ENCODE results near the gene MORF4L1. TPM values are rescaled to one million over a fixed set of nuclear protein-coding genes. Genes with fewer than 3 reads are reported as not detected.
A peak's percentile ranks its signal among the peaks of the same experiment; 100 is the strongest.
"Not testable (repeated sequence)": the region's sequence is repeated elsewhere in the genome, so short reads cannot be mapped to it uniquely, and the experiment has no call there.

The MORF4L1 gene
- total RNA-seq, 2 donors from 2014 or later, result 242 to 244 TPM

- Mint-ChIP-seq H3K27me3 (no peaks in the 10 kb centered on the region), H3K27ac (peak overlapping the region; percentile 98), H3K4me3 (peak overlapping the region; percentile 89), H3K36me3 (ENCODE audit: low read depth) (peaks cover 63% of the 10 kb centered on the region), H3K4me1 (peaks cover 31% of the 10 kb centered on the region), H3K9me3 (no peaks in the 10 kb centered on the region)
- no peak for ATAC-seq (replicated peaks)
Measured at GRCh38 chr15:78873793-78874765, 1.4 kb downstream of the MORF4L1 start.

- H3K4me1 Mint-ChIP-seq, result peaks cover 38% of the 10 kb centered on the region
- H3K36me3 Mint-ChIP-seq (ENCODE audit: low read depth), result peaks cover 76% of the 10 kb centered on the region
- no peaks in the 10 kb centered on the region for H3K27me3 Mint-ChIP-seq
- peak overlapping the region; percentile 89 for H3K4me3 Mint-ChIP-seq
- H3K27ac Mint-ChIP-seq, result peak overlapping the region; percentile 98
- no peak for ATAC-seq (replicated peaks)
- H3K9me3 Mint-ChIP-seq, result no peaks in the 10 kb centered on the region
Measured at GRCh38 chr15:78875107-78875914, 2.6 kb downstream of the MORF4L1 start.

DNA sequence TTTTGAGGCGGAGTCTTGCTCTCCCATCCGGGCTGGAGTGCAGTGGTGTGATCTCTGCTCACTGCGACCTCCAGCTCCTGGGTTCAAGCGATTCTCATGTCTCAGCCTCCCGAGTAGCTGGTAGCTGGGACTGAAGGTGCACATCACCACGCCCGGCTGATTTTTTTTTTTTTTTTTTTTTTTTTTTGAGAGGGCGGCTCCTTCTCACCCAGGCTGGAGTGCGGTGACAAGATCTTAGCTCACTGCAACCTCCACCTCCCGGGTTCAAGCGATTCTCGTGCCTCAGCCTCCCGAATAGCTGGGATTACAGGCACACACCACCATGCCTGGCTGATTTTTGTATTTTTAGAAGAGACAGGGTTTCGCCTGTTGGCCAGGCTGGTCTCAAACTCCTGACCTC lies 4.3 kb downstream of the MORF4L1 start:
- H3K4me1 Mint-ChIP-seq, result peaks cover 33% of the 10 kb centered on the region
- ATAC-seq (replicated peaks); H3K27ac Mint-ChIP-seq; H3K9me3 Mint-ChIP-seq; H3K27me3 Mint-ChIP-seq: not testable (repeated sequence)
- peaks cover 92% of the 10 kb centered on the region for H3K36me3 Mint-ChIP-seq (ENCODE audit: low read depth)
- peak overlapping the region; percentile 89 for H3K4me3 Mint-ChIP-seq

DNA sequence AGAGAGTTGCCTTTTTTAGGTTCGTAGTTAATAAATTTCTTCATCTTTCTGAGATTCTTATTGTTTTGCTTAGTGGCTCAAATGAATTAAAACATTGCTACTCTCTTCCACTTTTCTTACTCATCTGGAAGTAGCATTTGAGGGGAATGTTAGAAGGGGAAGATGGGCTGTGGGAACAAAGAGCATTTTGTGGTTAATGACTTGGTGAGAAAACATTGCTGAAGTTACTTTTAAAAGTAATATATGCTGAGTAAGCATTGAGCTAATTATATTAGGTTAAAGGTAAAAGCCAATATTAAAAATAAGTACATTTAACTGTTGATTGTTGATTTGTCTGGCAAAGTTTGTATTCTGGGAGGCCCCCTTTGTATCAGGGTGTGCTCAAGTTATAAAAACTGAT lies 5.7 kb downstream of the MORF4L1 start:
- Mint-ChIP-seq H3K27ac (no peak overlapping the region), H3K27me3 (no peaks in the 10 kb centered on the region), H3K4me3 (peak overlapping the region; percentile 89), H3K36me3 (ENCODE audit: low read depth) (peaks cover 97% of the 10 kb centered on the region), H3K4me1 (peaks cover 38% of the 10 kb centered on the region), H3K9me3 (no peaks in the 10 kb centered on the region)
- no peak for ATAC-seq (replicated peaks)

- Mint-ChIP-seq H3K4me1 (peaks cover 38% of the 10 kb centered on the region), H3K27ac (peak overlapping the region; percentile 30), H3K27me3 (no peaks in the 10 kb centered on the region), H3K36me3 (ENCODE audit: low read depth) (peaks cover 97% of the 10 kb centered on the region), H3K9me3 (no peaks in the 10 kb centered on the region), H3K4me3 (peak overlapping the region; percentile 89)
- ATAC-seq (replicated peaks), result peak; percentile 49
Measured at GRCh38 chr15:78879517-78880241, 7.0 kb downstream of the MORF4L1 start.

- Mint-ChIP-seq H3K27ac (peak overlapping the region; percentile 30), H3K36me3 (ENCODE audit: low read depth) (peaks cover 97% of the 10 kb centered on the region), H3K9me3 (no peaks in the 10 kb centered on the region), H3K4me1 (peaks cover 33% of the 10 kb centered on the region), H3K4me3 (peak overlapping the region; percentile 89), H3K27me3 (no peaks in the 10 kb centered on the region)
- ATAC-seq (replicated peaks), result peak; percentile 68
Measured at GRCh38 chr15:78880242-78880533, 7.5 kb downstream of the MORF4L1 start.

DNA sequence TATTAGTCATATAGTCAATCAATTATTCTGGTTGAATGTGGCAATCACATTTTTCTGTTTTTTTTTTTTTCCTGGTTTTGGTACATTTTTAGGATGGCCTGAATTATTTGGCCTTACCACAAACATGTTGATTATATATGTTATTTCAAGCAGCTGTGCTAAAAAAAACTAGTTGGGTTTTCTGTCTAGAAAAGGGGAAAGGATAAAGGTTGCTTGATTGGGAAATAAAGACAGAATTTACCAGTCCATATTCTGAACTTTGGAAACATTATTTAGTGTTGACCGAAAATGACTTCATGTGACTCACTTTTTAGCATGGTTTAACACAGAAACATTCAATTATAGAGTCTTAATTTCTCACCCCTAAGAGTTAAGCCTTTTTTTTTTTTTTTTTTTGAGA lies 8.1 kb downstream of the MORF4L1 start:
- Mint-ChIP-seq H3K27ac (no peak overlapping the region), H3K4me3 (peak overlapping the region; percentile 89), H3K27me3 (no peaks in the 10 kb centered on the region), H3K4me1 (peaks cover 27% of the 10 kb centered on the region), H3K9me3 (no peaks in the 10 kb centered on the region), H3K36me3 (ENCODE audit: low read depth) (peaks cover 97% of the 10 kb centered on the region)
- ATAC-seq (replicated peaks), result no peak

GRCh38 chr15:78881681-78882080 lies 9.0 kb downstream of the MORF4L1 start:
- ATAC-seq (replicated peaks), result no peak
- peaks cover 25% of the 10 kb centered on the region for H3K4me1 Mint-ChIP-seq
- H3K36me3 Mint-ChIP-seq (ENCODE audit: low read depth), result peaks cover 97% of the 10 kb centered on the region
- H3K4me3 Mint-ChIP-seq, result peak overlapping the region; percentile 37
- H3K27ac Mint-ChIP-seq, result peak overlapping the region; percentile 41
- H3K9me3 Mint-ChIP-seq, result no peaks in the 10 kb centered on the region
- H3K27me3 Mint-ChIP-seq, result no peaks in the 10 kb centered on the region

DNA sequence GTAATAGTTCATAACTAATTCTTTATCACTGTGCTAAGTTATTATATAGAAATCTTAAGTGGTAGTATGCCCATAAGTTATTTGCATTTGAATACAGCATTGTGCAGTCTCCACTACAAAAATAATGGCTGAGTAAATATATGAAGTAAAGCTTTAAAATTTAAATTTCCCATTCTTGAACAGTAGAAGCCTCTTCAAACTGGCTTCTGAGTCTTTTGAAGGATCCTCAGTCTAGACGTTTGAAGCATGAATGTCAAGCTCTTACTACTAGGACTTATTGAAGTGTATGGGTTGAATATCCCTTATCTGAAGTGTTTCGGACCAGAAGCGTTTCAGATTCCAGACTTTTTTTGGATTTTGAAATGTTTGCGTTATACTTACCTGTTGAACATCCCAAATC lies 16.3 kb downstream of the MORF4L1 start:
- no peak for ATAC-seq (replicated peaks)
- H3K27me3 Mint-ChIP-seq, result no peaks in the 10 kb centered on the region
- no peak overlapping the region for H3K4me3 Mint-ChIP-seq
- peaks cover 8% of the 10 kb centered on the region for H3K4me1 Mint-ChIP-seq
- H3K27ac Mint-ChIP-seq, result no peak overlapping the region
- H3K36me3 Mint-ChIP-seq (ENCODE audit: low read depth), result peaks cover 100% of the 10 kb centered on the region
- H3K9me3 Mint-ChIP-seq, result no peaks in the 10 kb centered on the region

- Mint-ChIP-seq H3K36me3 (ENCODE audit: low read depth) (peaks cover 100% of the 10 kb centered on the region), H3K27ac (peak overlapping the region; percentile 59), H3K9me3 (no peaks in the 10 kb centered on the region), H3K4me3 (peak overlapping the region; percentile 28), H3K27me3 (no peaks in the 10 kb centered on the region), H3K4me1 (peaks cover 11% of the 10 kb centered on the region)
- no peak for ATAC-seq (replicated peaks)
Measured at GRCh38 chr15:78893538-78893937, 20.8 kb downstream of the MORF4L1 start.

DNA sequence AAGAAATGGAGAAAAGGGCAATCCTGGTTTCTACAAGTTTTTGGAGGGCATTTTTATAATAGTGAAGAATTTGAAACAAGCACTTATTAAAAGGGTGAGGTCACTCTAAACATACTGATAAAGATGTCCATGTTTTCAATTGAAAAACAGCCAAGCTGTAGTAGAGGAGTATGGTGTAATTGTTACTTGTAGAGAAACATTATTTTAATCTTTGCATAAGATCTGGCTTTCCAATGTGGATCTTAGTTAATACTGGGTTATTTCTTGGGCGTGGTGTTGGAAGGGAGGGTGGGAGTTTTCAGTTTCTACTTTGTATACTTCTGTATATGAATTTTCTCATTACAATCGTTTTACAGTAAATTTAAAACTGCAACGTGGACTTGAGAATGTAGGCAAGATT lies 22.8 kb downstream of the MORF4L1 start:
- Mint-ChIP-seq H3K27me3 (no peaks in the 10 kb centered on the region), H3K9me3 (no peaks in the 10 kb centered on the region), H3K27ac (no peak overlapping the region), H3K4me3 (no peak overlapping the region), H3K4me1 (peaks cover 11% of the 10 kb centered on the region), H3K36me3 (ENCODE audit: low read depth) (peaks cover 100% of the 10 kb centered on the region)
- no peak for ATAC-seq (replicated peaks)

DNA sequence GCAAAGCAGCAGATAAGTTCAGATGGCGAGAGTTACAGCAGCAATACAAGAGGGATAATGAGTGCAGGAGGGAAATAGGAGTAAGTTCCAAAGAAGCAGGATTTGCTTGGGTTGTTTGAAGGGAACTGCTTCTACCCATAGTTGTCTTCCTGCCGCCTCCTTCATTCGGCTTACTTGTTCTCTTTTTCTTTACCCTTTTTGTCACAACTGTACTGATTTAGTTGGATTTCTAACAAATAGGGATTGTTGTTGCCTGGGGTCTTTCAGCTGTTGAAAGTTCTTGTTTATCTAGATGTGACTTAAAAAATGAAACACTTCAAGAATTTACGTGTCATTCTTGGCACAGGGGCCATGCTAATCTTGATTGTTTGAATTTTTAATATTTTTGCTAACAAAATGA lies 25.9 kb downstream of the MORF4L1 start:
- H3K9me3 Mint-ChIP-seq, result no peaks in the 10 kb centered on the region
- H3K4me3 Mint-ChIP-seq, result no peak overlapping the region
- no peak overlapping the region for H3K27ac Mint-ChIP-seq
- no peaks in the 10 kb centered on the region for H3K27me3 Mint-ChIP-seq
- no peak for ATAC-seq (replicated peaks)
- H3K36me3 Mint-ChIP-seq (ENCODE audit: low read depth), result peaks cover 100% of the 10 kb centered on the region
- peaks cover 9% of the 10 kb centered on the region for H3K4me1 Mint-ChIP-seq

DNA sequence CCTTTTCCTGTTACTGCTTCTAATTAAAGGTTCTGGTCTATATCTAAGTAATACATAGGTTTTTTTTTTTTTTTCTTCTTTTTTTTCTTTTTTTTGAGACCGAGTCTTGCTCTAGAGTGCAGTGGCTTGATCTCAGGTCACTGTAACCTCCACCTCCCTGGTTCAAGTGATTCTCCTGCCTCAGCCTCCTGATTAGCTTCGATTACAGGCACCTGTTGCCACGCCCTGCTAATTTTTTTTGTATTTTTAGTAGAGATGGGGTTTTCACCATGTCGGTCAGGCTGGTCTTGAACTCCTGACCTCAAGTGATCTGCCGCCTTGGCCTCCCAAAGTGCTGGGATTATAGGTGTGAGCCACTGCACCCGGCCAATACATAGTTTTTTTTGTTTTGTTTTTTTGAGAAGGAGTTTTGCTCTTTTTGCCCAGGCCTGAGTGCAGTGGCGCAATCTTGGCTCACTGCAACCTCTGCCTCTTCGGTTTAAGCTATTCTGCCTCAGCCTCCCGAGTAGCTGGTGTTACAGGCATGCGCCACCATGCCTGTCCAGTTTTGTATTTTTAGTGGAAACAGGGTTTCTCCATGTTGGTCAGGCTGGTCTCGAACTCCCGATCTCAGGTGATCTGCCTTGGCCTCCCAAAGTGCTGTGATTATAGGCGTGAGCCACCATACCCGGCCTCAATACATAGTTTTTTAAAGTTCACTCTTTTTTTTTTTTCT lies 28.3 kb downstream of the MORF4L1 start:
- peaks cover 100% of the 10 kb centered on the region for H3K36me3 Mint-ChIP-seq (ENCODE audit: low read depth)
- not testable (repeated sequence) for H3K27ac Mint-ChIP-seq; H3K4me3 Mint-ChIP-seq; H3K27me3 Mint-ChIP-seq; H3K9me3 Mint-ChIP-seq; ATAC-seq (replicated peaks); H3K4me1 Mint-ChIP-seq

All from activated T-helper 17 cell treated with anti-CD3 and anti-CD28 coated beads, Interleukin-2, amount 50 U/mL, for 72 hours (primary cell).